ENCODE data around the gene ADNP2.

ADNP2 gene

DNA sequence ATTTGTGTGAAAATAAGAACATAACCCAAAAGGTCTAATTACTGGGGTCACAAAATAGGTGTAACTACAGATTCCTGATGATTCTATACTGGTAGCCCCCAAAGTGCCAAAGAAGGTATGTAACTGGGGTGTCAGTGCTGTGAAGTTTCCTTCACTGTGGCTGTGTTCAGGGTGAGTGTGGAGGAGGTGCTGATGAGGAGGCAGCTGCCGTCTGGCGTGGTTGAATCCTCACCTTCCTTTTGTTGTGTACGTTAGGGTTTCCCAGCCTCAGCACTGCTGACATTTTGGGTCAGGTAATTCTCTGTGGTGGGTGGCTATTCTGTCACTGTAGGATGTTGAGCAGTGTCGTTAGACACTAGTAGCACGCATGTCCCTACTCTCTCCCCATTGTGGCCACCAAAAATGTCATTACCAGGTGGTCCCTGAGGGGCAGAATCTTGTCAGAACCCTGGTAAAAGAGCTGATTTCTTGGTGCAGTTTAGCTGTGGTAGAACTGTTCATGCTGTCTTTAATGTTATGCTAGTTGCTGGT is 31.5 kb downstream of the ADNP2 start:
- TF ChIP-seq, protein P1, sequence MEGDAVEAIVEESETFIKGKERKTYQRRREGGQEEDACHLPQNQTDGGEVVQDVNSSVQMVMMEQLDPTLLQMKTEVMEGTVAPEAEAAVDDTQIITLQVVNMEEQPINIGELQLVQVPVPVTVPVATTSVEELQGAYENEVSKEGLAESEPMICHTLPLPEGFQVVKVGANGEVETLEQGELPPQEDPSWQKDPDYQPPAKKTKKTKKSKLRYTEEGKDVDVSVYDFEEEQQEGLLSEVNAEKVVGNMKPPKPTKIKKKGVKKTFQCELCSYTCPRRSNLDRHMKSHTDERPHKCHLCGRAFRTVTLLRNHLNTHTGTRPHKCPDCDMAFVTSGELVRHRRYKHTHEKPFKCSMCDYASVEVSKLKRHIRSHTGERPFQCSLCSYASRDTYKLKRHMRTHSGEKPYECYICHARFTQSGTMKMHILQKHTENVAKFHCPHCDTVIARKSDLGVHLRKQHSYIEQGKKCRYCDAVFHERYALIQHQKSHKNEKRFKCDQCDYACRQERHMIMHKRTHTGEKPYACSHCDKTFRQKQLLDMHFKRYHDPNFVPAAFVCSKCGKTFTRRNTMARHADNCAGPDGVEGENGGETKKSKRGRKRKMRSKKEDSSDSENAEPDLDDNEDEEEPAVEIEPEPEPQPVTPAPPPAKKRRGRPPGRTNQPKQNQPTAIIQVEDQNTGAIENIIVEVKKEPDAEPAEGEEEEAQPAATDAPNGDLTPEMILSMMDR (conservative IDR thresholded peaks at IDR 0.05; ENCODE audit: low read depth, low read length), result no peak
- no peak overlapping the region for H3K4me3 ChIP-seq (ENCODE audit: low read length)

DNA sequence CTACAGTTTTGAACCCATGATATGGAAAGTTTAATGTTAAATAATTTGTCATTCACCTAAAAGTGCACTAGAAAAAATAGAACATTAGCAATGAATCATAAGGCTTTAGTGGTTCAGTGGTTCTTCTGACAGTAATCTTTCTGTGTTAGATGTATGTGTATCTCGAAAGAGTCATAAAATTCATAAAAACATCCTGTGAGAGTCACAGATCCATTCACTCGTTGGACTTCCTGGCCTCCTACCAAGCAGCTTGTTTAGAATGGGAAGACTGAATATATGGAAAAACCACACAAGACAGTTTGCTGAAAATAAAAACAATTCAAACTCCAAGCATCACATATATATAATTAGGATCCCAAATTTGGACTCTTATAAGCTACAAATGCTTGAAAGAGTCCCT is 34.8 kb downstream of the ADNP2 start:
- TF ChIP-seq, protein P1 (conservative IDR thresholded peaks at IDR 0.05; ENCODE audit: low read depth, low read length), result no peak
- H3K4me3 ChIP-seq (ENCODE audit: low read length), result no peak overlapping the region
- DNase-seq (ENCODE audit: low read depth), result no peak

More for the DNA sequence above, 31.5 kb downstream of the ADNP2 start:
- DNase-seq (ENCODE audit: low read depth), result no peak

- TF ChIP-seq, protein P1 (conservative IDR thresholded peaks at IDR 0.05; ENCODE audit: low read depth, low read length), result no peak
- no peak for DNase-seq (ENCODE audit: low read depth)
- no peak overlapping the region for H3K4me3 ChIP-seq (ENCODE audit: low read length)
Observed at GRCh38 chr18:80145196-80145804, 36.2 kb downstream of the ADNP2 start.

DNA sequence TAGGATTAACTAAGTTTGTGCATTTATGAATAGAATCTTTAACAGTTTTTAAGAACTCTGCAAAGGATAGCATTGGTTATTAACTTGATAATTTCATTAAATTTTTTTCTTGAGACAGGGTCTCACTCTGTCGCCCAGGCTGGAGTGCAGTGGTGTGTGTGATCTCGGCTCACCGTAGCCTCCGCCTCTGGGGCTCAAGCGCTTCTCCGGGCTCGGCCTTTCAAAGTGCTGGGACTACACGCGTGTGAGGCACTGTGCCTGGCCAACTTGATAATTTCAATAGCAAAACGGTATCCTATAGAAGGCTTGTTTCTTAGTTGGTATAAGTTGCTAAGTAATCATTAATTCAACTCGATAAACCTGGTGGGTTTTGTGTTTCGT is 38.0 kb downstream of the ADNP2 start:
- H3K4me3 ChIP-seq (ENCODE audit: low read length), result peak overlapping the region; percentile 81
- no peak for DNase-seq (ENCODE audit: low read depth)
- TF ChIP-seq, protein P1 (conservative IDR thresholded peaks at IDR 0.05; ENCODE audit: low read depth, low read length), result no peak

- DNase-seq (ENCODE audit: low read depth), result peak; percentile 49
- H3K4me3 ChIP-seq (ENCODE audit: low read length), result peak overlapping the region; percentile 81
- TF ChIP-seq, protein P1 (conservative IDR thresholded peaks at IDR 0.05; ENCODE audit: low read depth, low read length), result no peak
Observed at GRCh38 chr18:80147418-80148325, 38.6 kb downstream of the ADNP2 start.

GRCh38 chr18:80148326-80149199 is 39.5 kb downstream of the ADNP2 start:
- DNase-seq (ENCODE audit: low read depth), result no peak
- peak overlapping the region; percentile 81 for H3K4me3 ChIP-seq (ENCODE audit: low read length)

More at GRCh38 chr18:80148326-80149199, 39.5 kb downstream of the ADNP2 start:
- TF ChIP-seq, protein P1 (conservative IDR thresholded peaks at IDR 0.05; ENCODE audit: low read depth, low read length), result no peak
